Ascending aorta (tissue), 2 donors: Measurements from ENCODE around the gene LRRC8A. TPM values are rescaled to one million over a fixed set of nuclear protein-coding genes. Genes with fewer than 3 reads are reported as not detected.

ENCODE experiments used
- DNase-seq, 2 donors: peaks; one replicate each; pipeline ENCODE4 v3.0.0-alpha.2; 2019; ENCODE audit warnings: low spot score in 2 of 2
- H3K27ac ChIP-seq, 2 donors: fragments of 200-600 bp; sonication (generic); one replicate each; pipeline ENCODE4 v1.5.1; 2016 to 2017; ENCODE audit warnings: mild to moderate bottlenecking in 1 of 2
- H3K27me3 ChIP-seq: fragments of 200-600 bp; sonication (generic); one replicate; pipeline ENCODE4 v1.5.1; 2017
- H3K36me3 ChIP-seq, 2 donors: fragments of 200-600 bp; sonication (generic); one replicate each; pipeline ENCODE4 v1.5.1; 2016
- H3K4me1 ChIP-seq, 2 donors: fragments of 200-600 bp; sonication (generic); one replicate each; pipeline ENCODE4 v1.5.1; 2016 to 2017; ENCODE audit warnings: mild to moderate bottlenecking in 1 of 2
- H3K4me3 ChIP-seq, 2 donors: fragments of 200-600 bp; sonication (generic); one replicate each; pipeline ENCODE4 v1.5.1; 2016 to 2017; ENCODE audit warnings: mild to moderate bottlenecking in 1 of 2
- H3K9me3 ChIP-seq, 2 donors: fragments of 200-600 bp; sonication (generic); one replicate each; pipeline ENCODE4 v1.5.1; 2016
- CTCF ChIP-seq, 3 experiments: fragments of 200-600 bp in 2 of 3; fragments of 450-650 bp in 1 of 3; sonication (generic) in 2 of 3; IDR thresholded peaks; one replicate each; pipeline ENCODE4 v1.5.1; 2016 to 2019; ENCODE audit warnings: antibody characterized with exemption in 3 of 3, mild to moderate bottlenecking in 1 of 3, moderate library complexity in 1 of 3
- intact Hi-C: fragments of 100-400 bp; cut with DNase I; formaldehyde crosslinking; loops from one replicate; pipeline ENCODE4 v1.15.1; 2023
- total RNA-seq: library from RNA; depleted of rRNA; stranded (reverse); fragments of >200 nt; gene quantifications from one replicate; pipeline ENCODE4 v1.1.0, GENCODE V29; 2016

Gene LRRC8A
- total RNA-seq, 1 donor from 2014 or later: 227 TPM

DNA sequence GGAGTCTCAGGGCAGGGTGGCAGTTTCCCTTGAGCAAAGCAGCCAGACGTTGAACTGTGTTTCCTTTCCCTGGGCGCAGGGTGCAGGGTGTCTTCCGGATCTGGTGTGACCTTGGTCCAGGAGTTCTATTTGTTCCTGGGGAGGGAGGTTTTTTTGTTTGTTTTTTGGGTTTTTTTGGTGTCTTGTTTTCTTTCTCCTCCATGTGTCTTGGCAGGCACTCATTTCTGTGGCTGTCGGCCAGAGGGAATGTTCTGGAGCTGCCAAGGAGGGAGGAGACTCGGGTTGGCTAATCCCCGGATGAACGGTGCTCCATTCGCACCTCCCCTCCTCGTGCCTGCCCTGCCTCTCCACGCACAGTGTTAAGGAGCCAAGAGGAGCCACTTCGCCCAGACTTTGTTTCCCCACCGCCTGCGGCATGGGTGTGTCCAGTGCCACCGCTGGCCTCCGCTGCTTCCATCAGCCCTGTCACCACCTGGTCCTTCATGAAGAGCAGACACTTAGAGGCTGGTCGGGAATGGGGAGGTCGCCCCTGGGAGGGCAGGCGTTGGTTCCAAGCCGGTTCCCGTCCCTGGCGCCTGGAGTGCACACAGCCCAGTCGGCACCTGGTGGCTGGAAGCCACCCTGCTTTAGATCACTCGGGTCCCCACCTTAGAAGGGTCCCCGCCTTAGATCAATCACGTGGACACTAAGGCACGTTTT, 35.4 kb downstream of the LRRC8A start:
- intact Hi-C loops: no loop called here
- H3K27ac ChIP-seq: peak overlapping the region; percentile 94 to 95
- peaks cover 19 to 44% of the 10 kb centered on the region in 2 donors for H3K36me3 ChIP-seq
- DNase-seq: peak; percentile 56 to 89
- H3K9me3 ChIP-seq: no peaks in the 10 kb centered on the region
- TF ChIP-seq CTCF (IDR thresholded peaks at IDR 0.05): no peak
- peaks cover 47 to 85% of the 10 kb centered on the region in 2 donors for H3K4me1 ChIP-seq
- H3K4me3 ChIP-seq: no peak overlapping the region
- H3K27me3 ChIP-seq: no peaks in the 10 kb centered on the region

GRCh38 chr9:128918921-128919320, 37.0 kb downstream of the LRRC8A start:
- Histone ChIP-seq H3K27ac (peak overlapping the region; percentile 94 to 95), H3K27me3 (no peaks in the 10 kb centered on the region), H3K4me3 (no peak overlapping the region), H3K4me1 (peaks cover 38 to 84% of the 10 kb centered on the region in 2 donors), H3K9me3 (no peaks in the 10 kb centered on the region), H3K36me3 (peaks cover 19 to 44% of the 10 kb centered on the region in 2 donors)
- TF ChIP-seq CTCF (IDR thresholded peaks at IDR 0.05): no peak
- DNase-seq: no peak
- intact Hi-C loops: no loop called here

DNA sequence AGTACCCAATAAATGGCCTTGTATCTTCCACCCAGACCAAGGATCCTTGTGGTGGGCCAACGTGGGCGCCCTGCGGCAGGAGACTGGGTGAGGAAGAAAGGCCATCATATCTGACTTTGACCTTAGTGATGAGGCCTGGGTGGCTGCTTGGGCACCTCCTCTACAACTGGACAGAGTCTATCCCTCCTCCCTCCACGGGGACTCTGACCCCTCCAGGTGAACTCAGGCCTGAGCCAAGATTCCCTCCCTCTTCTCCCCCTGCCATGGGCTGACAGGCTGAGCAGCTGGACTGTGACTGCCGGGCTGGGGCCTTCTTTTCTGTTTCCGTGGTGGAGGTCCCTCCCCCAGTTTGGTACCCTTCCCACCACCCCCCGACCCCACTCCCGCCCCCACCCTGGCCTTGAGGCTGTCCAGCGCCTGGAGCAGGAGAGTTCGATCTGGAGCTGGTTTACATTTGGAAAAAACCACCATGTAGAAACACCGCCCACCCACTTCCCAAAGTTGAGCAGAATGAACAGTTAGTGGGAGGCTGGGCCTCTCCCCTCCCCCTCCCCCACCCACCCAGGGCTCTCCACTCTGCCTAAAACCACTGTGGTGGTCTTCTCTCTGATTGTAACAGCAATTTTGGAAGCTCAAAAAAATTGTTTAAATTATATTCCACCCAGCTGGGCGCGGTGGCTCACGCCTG, 37.6 kb downstream of the LRRC8A start:
- H3K4me1 ChIP-seq: peaks cover 38 to 77% of the 10 kb centered on the region in 2 donors
- no peak for DNase-seq
- TF ChIP-seq CTCF (IDR thresholded peaks at IDR 0.05): no peak
- no peaks in the 10 kb centered on the region for H3K9me3 ChIP-seq
- intact Hi-C loops: loop anchor here (1.0 kb wide), 1 partner anchor 37 kb away; the partner anchor contains the start of gene LRRC8A
- H3K27me3 ChIP-seq: no peaks in the 10 kb centered on the region
- no peak overlapping the region for H3K4me3 ChIP-seq
- H3K27ac ChIP-seq: peak overlapping the region; percentile 94 to 95
- H3K36me3 ChIP-seq: peaks cover 19 to 41% of the 10 kb centered on the region in 2 donors

- Histone ChIP-seq H3K4me1 (peaks cover 34 to 68% of the 10 kb centered on the region in 2 donors), H3K27me3 (no peaks in the 10 kb centered on the region), H3K9me3 (no peaks in the 10 kb centered on the region), H3K27ac (peak within 1 kb of the TSS; percentile 94 to 95), H3K36me3 (peaks cover 19 to 34% of the 10 kb centered on the region in 2 donors), H3K4me3 (peak within 1 kb of the TSS; percentile 59 to 73)
- no peak for TF ChIP-seq CTCF (IDR thresholded peaks at IDR 0.05)
- intact Hi-C loops: loop anchor here (1.0 kb wide), 1 partner anchor 38 kb away; the partner anchor contains the start of gene LRRC8A
- peak; percentile 67 to 92 for DNase-seq
Measured at GRCh38 chr9:128920381-128921058, 38.6 kb downstream of the LRRC8A start, which contains the start of gene PHYHD1. PHYHD1 (plus strand) TSS chr9:128920982; CDS start chr9:128922324, 1,342 bp downstream.
